Gastrocnemius medialis (tissue), 4 donors: ENCODE results near the gene SYT1.

Experiments used
- CTCF ChIP-seq, 5 experiments: fragments of 450-650 bp in 3 of 5; fragments of 200-600 bp in 2 of 5; sonication (generic) in 2 of 5; IDR thresholded peaks in 4 of 5; conservative IDR thresholded peaks in 1 of 5; 1 replicate in 4 of 5; 2 replicates in 1 of 5; pipeline ENCODE4 v1.5.1; 2016 to 2019; ENCODE audit warnings: antibody characterized with exemption in 5 of 5, mild to moderate bottlenecking in 3 of 5, moderate library complexity in 3 of 5
- POLR2A ChIP-seq, 2 donors: fragments of 450-650 bp; IDR thresholded peaks; one replicate each; pipeline ENCODE4 v1.6.1; 2017; ENCODE audit warnings: antibody characterized with exemption in 2 of 2, mild to moderate bottlenecking in 2 of 2, moderate library complexity in 2 of 2

- TF ChIP-seq CTCF (IDR thresholded peaks at IDR 0.05 in 4 of 5, conservative IDR thresholded peaks at IDR 0.05 in 1 of 5) (no peak), POLR2A (IDR thresholded peaks at IDR 0.05) (no peak)
Observed at GRCh38 chr12:78885466-78885865, 20.9 kb downstream of the SYT1 start.
